GM23248 (cell line): ENCODE results near the gene P2RX4.

Experiments
- EZH2 ChIP-seq: fragments of 200-600 bp; sonication (generic); IDR thresholded peaks from 2 replicates; pipeline ENCODE4 v1.6.1; 2018; ENCODE audit warnings: antibody characterized with exemption, mild to moderate bottlenecking; ENCODE audit not compliant: insufficient read depth, poor library complexity, severe bottlenecking
- EZH2phosphoT487 ChIP-seq: fragments of 200-600 bp; sonication (generic); IDR thresholded peaks from 2 replicates; pipeline ENCODE4 v1.6.1; 2018; ENCODE audit warnings: antibody characterized with exemption, moderate library complexity, mild to moderate bottlenecking, low read depth; ENCODE audit not compliant: insufficient read depth

DNA sequence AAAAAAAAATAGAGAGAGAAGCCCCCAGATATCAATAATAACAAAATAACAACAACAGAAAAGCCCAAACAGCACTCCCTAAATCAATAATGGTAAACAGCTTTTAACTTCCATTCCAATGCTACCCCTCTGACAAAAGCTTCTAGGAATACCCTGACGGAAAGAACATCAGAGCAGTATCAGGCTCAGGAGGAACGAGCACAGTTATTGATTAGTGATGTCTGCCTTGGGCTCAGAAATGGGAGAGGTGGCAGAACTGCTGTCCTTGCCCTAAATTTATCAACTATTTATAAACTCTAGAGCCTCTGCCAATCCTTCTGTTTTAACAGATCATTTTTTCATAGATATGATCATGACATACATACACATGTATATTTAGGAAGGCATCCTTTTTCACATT, 41.9 kb downstream of the P2RX4 start:
- no peak for TF ChIP-seq EZH2
- TF ChIP-seq EZH2phosphoT487, result no peak
